ENCODE results near the gene NT5C2.
A peak's percentile ranks its signal among the peaks of the same experiment; 100 is the strongest.

Gene NT5C2

GRCh38 chr10:103153302-103154197 lies 39.5 kb downstream of the NT5C2 start:
- H3K27ac ChIP-seq (replicated peaks; ENCODE audit: low read length), result peak overlapping the region; percentile 57
- no peak overlapping the region for H3K18ac ChIP-seq (ENCODE audit: low read length)
- H2BK12ac ChIP-seq (ENCODE audit: low read length), result no peak overlapping the region
- H3K14ac ChIP-seq (ENCODE audit: low read length), result no peak overlapping the region
- H2AK5ac ChIP-seq (ENCODE audit: low read depth, low read length), result no peak overlapping the region
- H3K79me1 ChIP-seq (ENCODE audit: low read depth, low read length), result peaks cover 2% of the 10 kb centered on the region
- no peak overlapping the region for H3K4ac ChIP-seq (ENCODE audit: low read length)
- no peak overlapping the region for H4K8ac ChIP-seq (ENCODE audit: low read depth, low read length)
- peaks cover 0 to 12% of the 10 kb centered on the region in 2 donors for H3K36me3 ChIP-seq (replicated peaks in 1 of 2; ENCODE audit: control insufficient read depth in 2 of 2, insufficient read depth in 2 of 2, low read length in 2 of 2)
- H3K4me1 ChIP-seq (ENCODE audit: control insufficient read depth in 2 of 2, insufficient read depth in 1 of 2, low read depth in 1 of 2, low read length in 2 of 2), result peaks cover 2 to 18% of the 10 kb centered on the region in 2 donors
- peak overlapping the region in 1 of 2 donors; percentile 21 for H3K4me3 ChIP-seq (ENCODE audit: low read length in 2 of 2)
- H4K91ac ChIP-seq (ENCODE audit: low read depth, low read length, poor library complexity), result no peak overlapping the region
- H2AFZ ChIP-seq (ENCODE audit: low read length), result peak overlapping the region; percentile 75
- no peak overlapping the region for H2BK15ac ChIP-seq (ENCODE audit: low read length)
- WGBS, 2 donors (ENCODE audit: extremely low coverage in 2 of 2, insufficient read length in 2 of 2, insufficient replicate concordance in 1 of 2), result no CpG with 5 or more reads among the region's 8 CpGs
- no peak overlapping the region for H3K9ac ChIP-seq (ENCODE audit: low read depth, low read length, poor library complexity)
- no peak for DNase-seq (ENCODE audit: low spot score)
- no peaks in the 10 kb centered on the region for H3K27me3 ChIP-seq (ENCODE audit: control insufficient read depth in 3 of 3, insufficient read depth in 3 of 3, low read depth in 1 of 3, low read length in 3 of 3)
- no peak overlapping the region for H2BK5ac ChIP-seq (ENCODE audit: low read length)
- no peak overlapping the region for H3K23ac ChIP-seq (ENCODE audit: low read depth, low read length, poor library complexity)
- H3K9me3 ChIP-seq (replicated peaks in 1 of 2; ENCODE audit: control insufficient read depth in 2 of 2, insufficient read depth in 1 of 2, low read depth in 1 of 2, low read length in 2 of 2), result no peaks in the 10 kb centered on the region
- H2BK120ac ChIP-seq (ENCODE audit: low read depth, low read length), result no peak overlapping the region
- H3K4me2 ChIP-seq (ENCODE audit: insufficient read depth, low read length, poor library complexity, severe bottlenecking), result no peak overlapping the region

GRCh38 chr10:103149991-103150622 lies 43.0 kb downstream of the NT5C2 start:
- Histone ChIP-seq H2AFZ (ENCODE audit: low read length) (no peak overlapping the region), H3K4me3 (ENCODE audit: low read length in 2 of 2) (no peak overlapping the region), H3K4me1 (ENCODE audit: control insufficient read depth in 2 of 2, insufficient read depth in 1 of 2, low read depth in 1 of 2, low read length in 2 of 2) (peaks cover 3 to 18% of the 10 kb centered on the region in 2 donors), H2BK5ac (ENCODE audit: low read length) (no peak overlapping the region), H2BK120ac (ENCODE audit: low read depth, low read length) (no peak overlapping the region), H3K14ac (ENCODE audit: low read length) (no peak overlapping the region), H3K4me2 (ENCODE audit: insufficient read depth, low read length, poor library complexity, severe bottlenecking) (no peak overlapping the region), H2AK5ac (ENCODE audit: low read depth, low read length) (no peak overlapping the region), H3K9me3 (replicated peaks in 1 of 2; ENCODE audit: control insufficient read depth in 2 of 2, insufficient read depth in 1 of 2, low read depth in 1 of 2, low read length in 2 of 2) (no peaks in the 10 kb centered on the region), H4K8ac (ENCODE audit: low read depth, low read length) (no peak overlapping the region), H2BK12ac (ENCODE audit: low read length) (no peak overlapping the region), H3K36me3 (replicated peaks in 1 of 2; ENCODE audit: control insufficient read depth in 2 of 2, insufficient read depth in 2 of 2, low read length in 2 of 2) (peaks cover 0 to 8% of the 10 kb centered on the region in 2 donors), H3K27ac (replicated peaks; ENCODE audit: low read length) (no peak overlapping the region), H4K91ac (ENCODE audit: low read depth, low read length, poor library complexity) (no peak overlapping the region), H3K27me3 (ENCODE audit: control insufficient read depth in 3 of 3, insufficient read depth in 3 of 3, low read depth in 1 of 3, low read length in 3 of 3) (no peaks in the 10 kb centered on the region), H3K4ac (ENCODE audit: low read length) (no peak overlapping the region), H2BK15ac (ENCODE audit: low read length) (no peak overlapping the region), H3K9ac (ENCODE audit: low read depth, low read length, poor library complexity) (no peak overlapping the region), H3K79me1 (ENCODE audit: low read depth, low read length) (no peaks in the 10 kb centered on the region), H3K23ac (ENCODE audit: low read depth, low read length, poor library complexity) (no peak overlapping the region), H3K18ac (ENCODE audit: low read length) (no peak overlapping the region)
- DNase-seq (ENCODE audit: low spot score), result no peak
- no CpG with 5 or more reads among the region's 2 CpGs for WGBS, 2 donors (ENCODE audit: extremely low coverage in 2 of 2, insufficient read length in 2 of 2, insufficient replicate concordance in 1 of 2)

- Histone ChIP-seq H3K36me3 (replicated peaks in 1 of 2; ENCODE audit: control insufficient read depth in 2 of 2, insufficient read depth in 2 of 2, low read length in 2 of 2) (peaks cover 0 to 8% of the 10 kb centered on the region in 2 donors), H3K9ac (ENCODE audit: low read depth, low read length, poor library complexity) (no peak overlapping the region), H3K4me2 (ENCODE audit: insufficient read depth, low read length, poor library complexity, severe bottlenecking) (no peak overlapping the region), H3K9me3 (replicated peaks in 1 of 2; ENCODE audit: control insufficient read depth in 2 of 2, insufficient read depth in 1 of 2, low read depth in 1 of 2, low read length in 2 of 2) (no peaks in the 10 kb centered on the region), H2AFZ (ENCODE audit: low read length) (no peak overlapping the region), H3K14ac (ENCODE audit: low read length) (no peak overlapping the region), H3K4me1 (ENCODE audit: control insufficient read depth in 2 of 2, insufficient read depth in 1 of 2, low read depth in 1 of 2, low read length in 2 of 2) (peaks cover 0 to 3% of the 10 kb centered on the region in 2 donors), H4K8ac (ENCODE audit: low read depth, low read length) (no peak overlapping the region), H3K27ac (replicated peaks; ENCODE audit: low read length) (no peak overlapping the region), H4K91ac (ENCODE audit: low read depth, low read length, poor library complexity) (no peak overlapping the region), H3K4ac (ENCODE audit: low read length) (no peak overlapping the region), H3K79me1 (ENCODE audit: low read depth, low read length) (no peaks in the 10 kb centered on the region), H3K27me3 (ENCODE audit: control insufficient read depth in 3 of 3, insufficient read depth in 3 of 3, low read depth in 1 of 3, low read length in 3 of 3) (no peaks in the 10 kb centered on the region), H3K18ac (ENCODE audit: low read length) (no peak overlapping the region), H2BK15ac (ENCODE audit: low read length) (no peak overlapping the region), H2BK120ac (ENCODE audit: low read depth, low read length) (no peak overlapping the region), H2AK5ac (ENCODE audit: low read depth, low read length) (no peak overlapping the region), H3K4me3 (ENCODE audit: low read length in 2 of 2) (no peak overlapping the region), H2BK5ac (ENCODE audit: low read length) (no peak overlapping the region), H3K23ac (ENCODE audit: low read depth, low read length, poor library complexity) (no peak overlapping the region), H2BK12ac (ENCODE audit: low read length) (no peak overlapping the region)
- DNase-seq (ENCODE audit: low spot score), result no peak
- WGBS, 2 donors (ENCODE audit: extremely low coverage in 2 of 2, insufficient read length in 2 of 2, insufficient replicate concordance in 1 of 2), result no CpG with 5 or more reads among the region's 4 CpGs
Measured at GRCh38 chr10:103147645-103148044, 45.4 kb downstream of the NT5C2 start.

GRCh38 chr10:103145860-103146466 lies 47.1 kb downstream of the NT5C2 start:
- Histone ChIP-seq H3K36me3 (replicated peaks in 1 of 2; ENCODE audit: control insufficient read depth in 2 of 2, insufficient read depth in 2 of 2, low read length in 2 of 2) (peaks cover 0 to 18% of the 10 kb centered on the region in 2 donors), H2BK15ac (ENCODE audit: low read length) (no peak overlapping the region), H2AFZ (ENCODE audit: low read length) (no peak overlapping the region), H2BK5ac (ENCODE audit: low read length) (no peak overlapping the region), H3K4me3 (ENCODE audit: low read length in 2 of 2) (no peak overlapping the region), H3K4me1 (ENCODE audit: control insufficient read depth in 2 of 2, insufficient read depth in 1 of 2, low read depth in 1 of 2, low read length in 2 of 2) (peaks cover 0 to 3% of the 10 kb centered on the region in 2 donors), H3K4me2 (ENCODE audit: insufficient read depth, low read length, poor library complexity, severe bottlenecking) (no peak overlapping the region), H3K18ac (ENCODE audit: low read length) (no peak overlapping the region), H4K8ac (ENCODE audit: low read depth, low read length) (no peak overlapping the region), H3K9me3 (replicated peaks in 1 of 2; ENCODE audit: control insufficient read depth in 2 of 2, insufficient read depth in 1 of 2, low read depth in 1 of 2, low read length in 2 of 2) (no peaks in the 10 kb centered on the region), H3K23ac (ENCODE audit: low read depth, low read length, poor library complexity) (no peak overlapping the region), H3K27ac (replicated peaks; ENCODE audit: low read length) (no peak overlapping the region), H3K9ac (ENCODE audit: low read depth, low read length, poor library complexity) (no peak overlapping the region), H3K79me1 (ENCODE audit: low read depth, low read length) (no peaks in the 10 kb centered on the region), H3K27me3 (ENCODE audit: control insufficient read depth in 3 of 3, insufficient read depth in 3 of 3, low read depth in 1 of 3, low read length in 3 of 3) (no peaks in the 10 kb centered on the region), H4K91ac (ENCODE audit: low read depth, low read length, poor library complexity) (no peak overlapping the region), H3K14ac (ENCODE audit: low read length) (no peak overlapping the region), H3K4ac (ENCODE audit: low read length) (no peak overlapping the region), H2AK5ac (ENCODE audit: low read depth, low read length) (no peak overlapping the region), H2BK12ac (ENCODE audit: low read length) (no peak overlapping the region), H2BK120ac (ENCODE audit: low read depth, low read length) (no peak overlapping the region)
- WGBS, 2 donors (ENCODE audit: extremely low coverage in 2 of 2, insufficient read length in 2 of 2, insufficient replicate concordance in 1 of 2), result no CpG with 5 or more reads among the region's 3 CpGs
- DNase-seq (ENCODE audit: low spot score), result no peak

Data from neuronal stem cell (in vitro differentiated cells).